ENCODE results near the gene SNX27.
A peak's percentile ranks its signal among the peaks of the same experiment; 100 is the strongest.

The SNX27 gene

DNA sequence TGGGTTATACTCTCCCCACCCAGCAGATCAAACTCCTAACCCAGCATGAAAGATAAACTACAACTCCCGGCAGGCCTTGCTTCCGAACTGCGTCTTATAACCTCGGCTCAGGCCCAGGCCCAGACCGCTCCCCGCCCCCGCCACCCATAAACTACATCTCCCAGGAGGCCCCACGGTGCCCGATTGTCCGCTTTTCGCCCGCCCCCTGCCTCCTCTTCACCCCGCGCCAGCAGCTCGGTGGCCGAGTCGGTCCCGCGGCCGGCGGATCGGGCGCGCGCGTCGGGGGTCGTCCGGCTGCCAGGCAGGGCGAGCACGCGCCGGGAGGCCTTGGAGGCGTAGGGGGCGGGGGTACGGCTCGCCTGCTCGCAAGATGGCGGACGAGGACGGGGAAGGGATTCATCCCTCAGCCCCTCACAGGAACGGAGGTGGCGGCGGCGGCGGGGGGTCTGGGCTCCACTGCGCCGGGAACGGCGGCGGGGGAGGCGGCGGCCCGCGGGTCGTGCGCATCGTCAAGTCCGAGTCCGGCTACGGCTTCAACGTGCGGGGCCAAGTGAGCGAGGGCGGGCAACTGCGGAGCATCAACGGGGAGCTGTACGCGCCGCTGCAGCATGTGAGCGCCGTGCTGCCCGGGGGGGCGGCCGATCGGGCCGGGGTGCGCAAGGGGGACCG is at the start of gene SNX27:
Gene SNX27 (plus strand): TSS at position 219 of the 669 bp plus-strand sequence. CDS start 152 bp downstream, at position 371.
- peak within 1 kb of the TSS; percentile 83 for H3K27ac ChIP-seq
- POLR2A ChIA-PET (ENCODE audit: low non-redundant PET): no interaction called here
- CTCF ChIA-PET: interaction anchor here (1.6 kb wide), 1 partner anchor 18 kb away, joined by 8 read pairs; no protein-coding TSS in a partner anchor

DNA sequence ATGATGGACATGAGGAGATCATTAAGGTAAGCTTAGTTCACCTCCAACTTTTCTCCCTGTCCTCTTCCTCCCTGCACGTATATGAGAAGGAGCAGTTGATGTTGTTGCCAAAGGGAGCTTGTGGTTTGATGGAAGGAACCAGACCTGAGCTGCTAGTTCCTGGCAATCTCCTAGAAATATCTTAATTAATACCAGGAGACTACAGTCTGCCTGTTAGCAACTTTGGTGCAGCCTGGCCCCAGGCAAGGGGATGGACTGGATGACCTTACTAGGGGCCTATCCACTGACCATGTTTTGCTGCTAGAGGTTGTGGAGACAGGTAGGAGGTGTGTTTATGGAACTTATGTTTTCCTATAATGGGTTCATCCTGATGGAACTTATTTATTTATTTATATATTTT is 49.2 kb upstream of the SNX27 start:
- no peak for DNase-seq (ENCODE audit: low spot score)
- TF ChIP-seq, protein P1, sequence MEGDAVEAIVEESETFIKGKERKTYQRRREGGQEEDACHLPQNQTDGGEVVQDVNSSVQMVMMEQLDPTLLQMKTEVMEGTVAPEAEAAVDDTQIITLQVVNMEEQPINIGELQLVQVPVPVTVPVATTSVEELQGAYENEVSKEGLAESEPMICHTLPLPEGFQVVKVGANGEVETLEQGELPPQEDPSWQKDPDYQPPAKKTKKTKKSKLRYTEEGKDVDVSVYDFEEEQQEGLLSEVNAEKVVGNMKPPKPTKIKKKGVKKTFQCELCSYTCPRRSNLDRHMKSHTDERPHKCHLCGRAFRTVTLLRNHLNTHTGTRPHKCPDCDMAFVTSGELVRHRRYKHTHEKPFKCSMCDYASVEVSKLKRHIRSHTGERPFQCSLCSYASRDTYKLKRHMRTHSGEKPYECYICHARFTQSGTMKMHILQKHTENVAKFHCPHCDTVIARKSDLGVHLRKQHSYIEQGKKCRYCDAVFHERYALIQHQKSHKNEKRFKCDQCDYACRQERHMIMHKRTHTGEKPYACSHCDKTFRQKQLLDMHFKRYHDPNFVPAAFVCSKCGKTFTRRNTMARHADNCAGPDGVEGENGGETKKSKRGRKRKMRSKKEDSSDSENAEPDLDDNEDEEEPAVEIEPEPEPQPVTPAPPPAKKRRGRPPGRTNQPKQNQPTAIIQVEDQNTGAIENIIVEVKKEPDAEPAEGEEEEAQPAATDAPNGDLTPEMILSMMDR (conservative IDR thresholded peaks at IDR 0.05; ENCODE audit: low read depth): no peak
- peak overlapping the region; percentile 23; the same call in 1 of the 2 replicates for H3K27ac ChIP-seq
- CTCF ChIA-PET: no interaction called here
- POLR2A ChIA-PET (ENCODE audit: low non-redundant PET): interaction anchor here (0.6 kb wide), 1 partner anchor 83 kb away, joined by 3 read pairs; no protein-coding TSS in a partner anchor

More for the DNA sequence above, at the start of gene SNX27:
- TF ChIP-seq, protein P1 (conservative IDR thresholded peaks at IDR 0.05; ENCODE audit: low read depth): no peak
- DNase-seq (ENCODE audit: low spot score): peak; percentile 91

DNA sequence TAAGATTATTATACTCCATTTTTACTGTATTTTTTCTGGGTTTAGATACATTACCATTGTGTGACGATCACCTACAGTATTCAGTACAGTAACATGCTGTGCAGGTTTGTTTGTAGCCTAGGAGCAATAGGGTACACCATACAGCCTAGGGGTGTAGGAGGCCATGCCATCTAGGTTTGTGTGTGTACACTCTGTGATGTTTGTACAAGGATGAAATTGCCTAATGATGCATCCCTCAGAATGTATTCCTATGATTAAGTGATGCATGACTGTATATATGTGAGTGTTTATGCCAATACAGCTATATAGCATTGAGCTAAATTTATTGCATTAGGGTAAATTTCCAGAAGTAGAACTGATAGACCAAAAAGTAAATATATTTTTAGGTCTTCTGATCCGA is 48.5 kb upstream of the SNX27 start:
- ChIA-PET POLR2A (ENCODE audit: low non-redundant PET) (interaction anchor here (0.6 kb wide), 1 partner anchor 19 kb away, joined by 3 read pairs; no protein-coding TSS in a partner anchor), CTCF (no interaction called here)
- TF ChIP-seq, protein P1 (conservative IDR thresholded peaks at IDR 0.05; ENCODE audit: low read depth): no peak
- no peak overlapping the region for H3K27ac ChIP-seq
- DNase-seq (ENCODE audit: low spot score): no peak

DNA sequence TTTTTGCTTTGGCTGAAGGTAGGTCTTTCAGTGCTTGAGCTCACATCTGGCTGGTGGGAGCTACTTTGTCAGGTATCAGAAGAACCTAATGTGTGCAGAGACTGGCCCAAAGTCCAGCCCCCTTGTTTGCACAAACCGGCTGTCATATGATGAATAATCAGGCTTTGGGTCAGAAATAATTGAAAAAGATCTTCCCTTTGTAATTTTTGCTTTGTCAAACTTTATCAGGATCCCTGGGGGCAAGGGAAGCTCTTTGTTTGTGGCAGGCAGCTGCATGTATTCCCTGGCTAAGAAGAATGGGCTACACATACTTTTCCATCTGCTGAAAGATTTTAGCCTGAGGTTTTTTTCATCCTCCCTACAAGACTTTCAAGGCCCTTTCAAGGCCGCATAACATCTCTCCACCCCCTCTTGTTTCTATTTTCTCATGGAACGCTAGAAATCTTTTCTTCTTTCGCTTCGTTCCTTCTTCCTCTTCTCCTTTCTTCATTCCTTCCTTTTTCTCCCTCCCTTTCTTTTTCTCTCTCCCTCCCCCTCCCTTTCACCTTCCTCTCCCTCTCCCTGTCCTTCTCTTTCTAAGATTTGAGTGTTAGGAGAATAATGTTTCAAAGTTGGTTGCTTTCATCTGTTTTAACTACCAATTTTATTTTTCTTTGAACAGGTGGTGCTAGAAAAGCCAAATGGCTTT is 46.2 kb upstream of the SNX27 start:
- POLR2A ChIA-PET (ENCODE audit: low non-redundant PET): no interaction called here
- 0 out of 2 replicates have a peak overlapping the region, but pooled peaks have one; percentile 33 for H3K27ac ChIP-seq

DNA sequence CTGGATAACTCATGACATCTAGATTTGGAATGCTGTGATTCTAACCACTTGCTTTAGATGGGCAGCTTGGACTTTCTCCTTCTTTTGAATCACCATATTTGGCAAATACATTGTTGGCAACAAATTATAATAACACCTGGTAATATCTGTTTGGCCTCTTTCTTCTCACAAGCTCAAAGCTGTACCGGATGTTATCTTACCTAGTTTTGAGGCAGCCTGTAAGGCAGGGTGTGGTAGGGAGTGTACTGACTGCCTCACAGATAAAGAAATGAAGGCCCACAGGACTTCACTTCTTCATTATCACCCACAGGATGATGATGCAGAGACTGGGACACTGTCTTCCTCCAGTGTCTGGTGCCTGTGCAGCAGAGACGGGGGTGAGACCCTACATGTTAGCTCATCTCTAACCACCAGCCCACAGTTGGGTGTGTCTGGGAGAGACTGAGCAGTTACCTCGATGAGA is 43.2 kb upstream of the SNX27 start:
- CTCF ChIA-PET: interaction anchor here (0.6 kb wide), 1 partner anchor 455 kb away, joined by 5 read pairs; no protein-coding TSS in a partner anchor
- DNase-seq (ENCODE audit: low spot score): no peak
- H3K27ac ChIP-seq: peak overlapping the region; percentile 87
- POLR2A ChIA-PET (ENCODE audit: low non-redundant PET): no interaction called here
- TF ChIP-seq, protein P1 (conservative IDR thresholded peaks at IDR 0.05; ENCODE audit: low read depth): no peak

More for the DNA sequence above, 46.2 kb upstream of the SNX27 start:
- DNase-seq (ENCODE audit: low spot score): no peak
- CTCF ChIA-PET: no interaction called here
- TF ChIP-seq, protein P1 (conservative IDR thresholded peaks at IDR 0.05; ENCODE audit: low read depth): no peak

DNA sequence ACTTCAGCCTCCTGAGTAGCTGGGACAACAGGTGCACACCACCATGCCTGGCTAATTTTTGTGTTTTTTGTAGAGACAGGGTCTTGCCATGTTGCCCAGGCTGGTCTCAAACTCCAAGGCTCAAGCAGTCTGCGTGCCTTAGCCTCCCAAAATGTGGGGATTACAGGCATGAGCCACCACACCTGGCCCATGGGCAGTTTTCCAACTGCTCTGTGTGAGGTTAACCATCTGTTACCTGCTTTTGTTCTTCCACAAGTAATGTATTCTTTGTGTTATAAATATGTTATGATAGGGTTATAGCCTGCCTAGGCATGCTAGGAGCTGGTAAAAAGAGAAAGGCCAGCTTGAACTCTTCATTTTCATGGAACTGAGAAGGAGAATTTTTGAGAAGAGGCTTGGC is 41.0 kb upstream of the SNX27 start:
- no peak for DNase-seq (ENCODE audit: low spot score)

More for the DNA sequence above, 41.0 kb upstream of the SNX27 start:
- peak overlapping the region; percentile 87 for H3K27ac ChIP-seq
- POLR2A ChIA-PET (ENCODE audit: low non-redundant PET): no interaction called here
- CTCF ChIA-PET: no interaction called here
- TF ChIP-seq, protein P1 (conservative IDR thresholded peaks at IDR 0.05; ENCODE audit: low read depth): no peak

Measured in RWPE1 (cell line).